ENCODE measurements around the gene SHROOM4. TPM values are rescaled to one million over a fixed set of nuclear protein-coding genes. Genes with fewer than 3 reads are reported as not detected.

The SHROOM4 gene
- total RNA-seq, 4 donors from 2014 or later: 4.6 to 14.1 (median 11.4) TPM

DNA sequence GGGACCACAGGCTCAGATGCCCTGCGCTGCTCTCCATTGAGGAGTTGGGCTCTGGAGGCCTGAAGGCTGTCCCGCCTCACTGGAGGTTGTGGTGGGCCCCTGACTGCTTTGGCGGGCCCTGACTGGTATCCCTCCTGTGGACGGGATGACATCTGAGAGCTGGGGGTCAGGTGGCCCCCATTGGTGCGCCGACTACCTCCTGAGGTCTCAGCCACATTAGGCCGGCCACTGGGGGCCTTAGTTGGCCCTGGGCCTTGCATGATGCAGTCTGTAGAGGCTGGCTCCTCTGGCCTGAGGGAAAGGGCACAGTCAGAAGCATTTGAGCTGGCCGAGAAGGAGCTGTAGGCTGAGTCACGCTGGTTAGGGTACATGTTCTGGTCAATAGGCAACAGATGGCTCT lies 178.8 kb downstream of the SHROOM4 start:
- TF ChIP-seq EP300 (IDR thresholded peaks at IDR 0.05) (no peak), POLR2A (IDR thresholded peaks at IDR 0.05) (no peak)

GRCh38 chrX:50629774-50630173 lies 184.2 kb downstream of the SHROOM4 start:
- no peaks in the 10 kb centered on the region for H3K4me1 ChIP-seq

More for the DNA sequence above, 178.8 kb downstream of the SHROOM4 start:
- no peaks in the 10 kb centered on the region for H3K9me3 ChIP-seq
- peaks cover 0 to 9% of the 10 kb centered on the region in 2 donors for H3K27me3 ChIP-seq
- WGBS, 2 donors: 79% methylated on average over 5 of the region's 9 CpGs; no CpG with 5 or more reads in 1 of the 2 donors
- H3K4me3 ChIP-seq: no peak overlapping the region
- no peak overlapping the region for H3K27ac ChIP-seq
- no peaks in the 10 kb centered on the region for H3K4me1 ChIP-seq
- peaks cover 0 to 14% (median 0%) of the 10 kb centered on the region in 3 donors for H3K36me3 ChIP-seq
- DNase-seq (ENCODE audit: low spot score in 2 of 2): no peak

GRCh38 chrX:50627696-50628095 lies 186.3 kb downstream of the SHROOM4 start:
- no peaks in the 10 kb centered on the region for H3K4me1 ChIP-seq
- H3K4me3 ChIP-seq: no peak overlapping the region
- no peak overlapping the region for H3K27ac ChIP-seq
- TF ChIP-seq EP300 (IDR thresholded peaks at IDR 0.05): no peak
- TF ChIP-seq POLR2A (IDR thresholded peaks at IDR 0.05): no peak
- no peak for TF ChIP-seq CTCF (IDR thresholded peaks at IDR 0.05)
- peaks cover 0 to 22% of the 10 kb centered on the region in 2 donors for H3K27me3 ChIP-seq
- 74 to 80% methylated on average over 1 to 2 of the region's 2 CpGs for WGBS, 2 donors
- no peaks in the 10 kb centered on the region for H3K9me3 ChIP-seq
- H3K36me3 ChIP-seq: no peaks in the 10 kb centered on the region
- no peak for DNase-seq (ENCODE audit: low spot score in 2 of 2)

More at GRCh38 chrX:50629774-50630173, 184.2 kb downstream of the SHROOM4 start:
- H3K4me3 ChIP-seq: no peak overlapping the region
- 65 to 75% methylated on average over 6 of the region's 6 CpGs for WGBS, 2 donors
- H3K36me3 ChIP-seq: peaks cover 0 to 8% (median 0%) of the 10 kb centered on the region in 3 donors
- peaks cover 0 to 18% of the 10 kb centered on the region in 2 donors for H3K27me3 ChIP-seq
- no peaks in the 10 kb centered on the region for H3K9me3 ChIP-seq
- DNase-seq (ENCODE audit: low spot score in 2 of 2): no peak
- TF ChIP-seq EP300 (IDR thresholded peaks at IDR 0.05): no peak
- TF ChIP-seq CTCF (IDR thresholded peaks at IDR 0.05): no peak
- TF ChIP-seq POLR2A (IDR thresholded peaks at IDR 0.05): no peak
- no peak overlapping the region for H3K27ac ChIP-seq

DNA sequence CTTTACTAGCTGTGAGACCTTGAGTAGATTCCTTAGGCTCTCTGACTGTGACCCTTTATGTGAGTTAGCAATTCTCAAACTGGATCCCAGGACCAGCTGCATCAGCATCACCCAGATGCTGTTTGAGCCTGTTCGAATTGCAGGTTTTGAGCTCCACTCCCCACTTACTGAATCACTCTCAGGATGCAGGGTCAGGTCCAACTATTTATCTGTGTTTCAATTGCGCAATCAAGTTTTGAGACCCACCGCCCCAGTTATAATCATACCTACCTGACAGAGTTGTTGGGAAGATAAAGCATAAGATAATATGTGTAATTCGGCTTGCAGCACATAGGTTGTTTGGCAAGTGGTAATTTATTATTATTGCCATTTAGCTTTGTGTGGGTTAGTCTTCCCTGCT lies 187.6 kb downstream of the SHROOM4 start:
- Histone ChIP-seq H3K4me1 (no peaks in the 10 kb centered on the region), H3K9me3 (no peaks in the 10 kb centered on the region), H3K27me3 (peaks cover 0 to 31% of the 10 kb centered on the region in 2 donors), H3K4me3 (no peak overlapping the region), H3K36me3 (no peaks in the 10 kb centered on the region), H3K27ac (no peak overlapping the region)
- no peak for DNase-seq (ENCODE audit: low spot score in 2 of 2)
- TF ChIP-seq POLR2A (IDR thresholded peaks at IDR 0.05) (no peak), EP300 (IDR thresholded peaks at IDR 0.05) (no peak), CTCF (IDR thresholded peaks at IDR 0.05) (no peak)
- 85 to 92% methylated on average over 4 of the region's 4 CpGs for WGBS, 2 donors

GRCh38 chrX:50622751-50623150 lies 191.2 kb downstream of the SHROOM4 start:
- 69 to 100% methylated on average over 1 of the region's 1 CpG for WGBS, 2 donors
- no peaks in the 10 kb centered on the region for H3K36me3 ChIP-seq
- no peak overlapping the region for H3K27ac ChIP-seq
- H3K27me3 ChIP-seq: peaks cover 0 to 18% of the 10 kb centered on the region in 2 donors
- H3K4me1 ChIP-seq: no peaks in the 10 kb centered on the region
- H3K9me3 ChIP-seq: no peaks in the 10 kb centered on the region
- no peak for DNase-seq (ENCODE audit: low spot score in 2 of 2)
- TF ChIP-seq EP300 (IDR thresholded peaks at IDR 0.05) (no peak), POLR2A (IDR thresholded peaks at IDR 0.05) (no peak)
- no peak overlapping the region for H3K4me3 ChIP-seq

GRCh38 chrX:50618788-50619558 lies 195.0 kb downstream of the SHROOM4 start:
- TF ChIP-seq CTCF (IDR thresholded peaks at IDR 0.05) (no peak), POLR2A (IDR thresholded peaks at IDR 0.05) (no peak), EP300 (IDR thresholded peaks at IDR 0.05) (peak in 1 of 2 donors; percentile 16)
- Histone ChIP-seq H3K27me3 (peaks cover 0 to 22% of the 10 kb centered on the region in 2 donors), H3K9me3 (no peaks in the 10 kb centered on the region), H3K4me1 (no peaks in the 10 kb centered on the region), H3K4me3 (peak overlapping the region in 1 of 4 donors; percentile 3), H3K27ac (peak overlapping the region in 2 of 4 donors; percentile 47 to 58), H3K36me3 (no peaks in the 10 kb centered on the region)
- WGBS, 2 donors: 41 to 47% methylated on average over 12 of the region's 12 CpGs
- DNase-seq (ENCODE audit: low spot score in 2 of 2): no peak
